K562 (cell line): ENCODE results near the gene ZNF598. TPM values are rescaled to one million over a fixed set of nuclear protein-coding genes. Genes with fewer than 3 reads are reported as not detected.

ENCODE experiments used
- ATF3 ChIP-seq, 2 experiments: fragments of 450-650 bp in 1 of 2; sonication (generic) in 1 of 2; formaldehyde crosslinking in 1 of 2; IDR thresholded peaks in 1 of 2; conservative IDR thresholded peaks in 1 of 2; 2 replicates each; pipeline versions ENCODE4 v1.6.1 to v1.8.1; 2016 to 2023; ENCODE audit warnings: mild to moderate bottlenecking in 2 of 2, moderate library complexity in 2 of 2, inconsistent platforms in 1 of 2, missing genetic modification reagents in 1 of 2
- BCLAF1 ChIP-seq, 2 experiments: fragments of 450-650 bp in 1 of 2; IDR thresholded peaks; 2 replicates each; pipeline ENCODE4 v1.6.1; 2011 to 2017; ENCODE audit warnings: low read depth in 2 of 2, antibody characterized with exemption in 1 of 2, borderline replicate concordance in 1 of 2, low read length in 1 of 2, mild to moderate bottlenecking in 1 of 2, mixed read lengths in 1 of 2; ENCODE audit not compliant: control insufficient read depth in 1 of 2
- CREB1 ChIP-seq, 2 experiments: sonication (generic) in 1 of 2; formaldehyde crosslinking in 1 of 2; IDR thresholded peaks; 2 replicates each; pipeline versions ENCODE4 v1.6.1 to v1.8.0; 2012 to 2022; ENCODE audit warnings: inconsistent platforms in 1 of 2, mild to moderate bottlenecking in 1 of 2, missing genetic modification reagents in 1 of 2, moderate library complexity in 1 of 2
- E2F5 ChIP-seq: sonication (generic); formaldehyde crosslinking; IDR thresholded peaks from 2 replicates; pipeline ENCODE4 v1.8.0; 2022; ENCODE audit warnings: mild to moderate bottlenecking, missing genetic modification reagents
- EP300 ChIP-seq: IDR thresholded peaks from 2 replicates; pipeline ENCODE4 v1.6.1; 2012; ENCODE audit warnings: low read length, improper control_type of control experiment
- MEF2D ChIP-seq: conservative IDR thresholded peaks from 2 replicates; pipeline ENCODE4 v1.6.1; 2016; ENCODE audit warnings: low read depth, missing genetic modification characterization, missing compliant biosample characterization
- NELFE ChIP-seq: IDR thresholded peaks from 2 replicates; pipeline ENCODE4 v1.6.1; 2011; ENCODE audit warnings: mild to moderate bottlenecking; ENCODE audit not compliant: insufficient read depth, insufficient read length
- PCBP2 ChIP-seq: fragments of 200-400 bp; formaldehyde crosslinking; IDR thresholded peaks from 2 replicates; pipeline ENCODE4 v1.6.1; 2018; ENCODE audit warnings: low read length, low read depth, mild to moderate bottlenecking, moderate library complexity; ENCODE audit not compliant: poor library complexity, severe bottlenecking
- PKNOX1 ChIP-seq: fragments of 450-650 bp; IDR thresholded peaks from 2 replicates; pipeline ENCODE4 v1.6.1; 2016
- UBTF ChIP-seq, 2 experiments: IDR thresholded peaks; 2 replicates each; pipeline ENCODE4 v1.6.1; 2012; ENCODE audit warnings: improper control_type of control experiment in 2 of 2, low read depth in 2 of 2, low read length in 2 of 2, borderline replicate concordance in 1 of 2
- ZFP91 ChIP-seq: sonication (generic); formaldehyde crosslinking; IDR thresholded peaks from 2 replicates; pipeline ENCODE4 v1.8.0; 2022; ENCODE audit warnings: mild to moderate bottlenecking, missing genetic modification reagents
- polyA plus RNA-seq, 8 experiments: library from polyadenylated mRNA; depleted of rRNA in 4 of 8; stranded (reverse) in 5 of 8; unstranded in 3 of 8; fragments of >200 nt; fragmentation: Nextera tagmentation in 2 of 8; fragmentation: Illumina TruSeq in 1 of 8; extraction: Ambion mirVana in 2 of 8; extraction: Trizol in 1 of 8; gene quantifications; 2 replicates each; pipeline versions ENCODE4 v1.2.1 to v1.2.3, GENCODE V29; 2011 to 2014; ENCODE audit warnings: inconsistent platforms in 1 of 8, missing spikeins in 1 of 8
- total RNA-seq, 7 experiments: library from RNA; depleted of rRNA in 6 of 7; stranded (reverse); fragments of >200 nt in 6 of 7; fragmentation: Illumina TruSeq in 2 of 7; extraction: Trizol in 2 of 7; gene quantifications; 2 replicates each; pipeline versions ENCODE4 v1.2.1 to v1.2.3, GENCODE V29; 2011 to 2021; ENCODE audit warnings: low replicate concordance in 1 of 7

The ZNF598 gene
- total and polyA plus RNA-seq, 9 of the 15 experiments (the other 6 are each of a cell fraction or from before 2014, with no cell fraction given): 0.11 to 115 (median 29.6) TPM

- TF ChIP-seq ZFP91 (CRISPR knock-in tag) (peak; percentile 55; the same call in 1 of the 2 replicates), ATF3 (IDR thresholded peaks at IDR 0.05) (no peak), ATF3 (CRISPR knock-in tag; conservative IDR thresholded peaks at IDR 0.05) (no peak), MEF2D (tag) (no peak), PCBP2 (no peak), NELFE (no peak), PKNOX1 (no peak), UBTF (IDR thresholded peaks at IDR 0.05; ENCODE audit: borderline replicate concordance in 1 of 2, low read depth in 2 of 2, low read length in 2 of 2) (peak in 1 of 2 experiments; percentile 75; a peak in 1 of 4 replicates), EP300 (no peak), E2F5 (peak; percentile 90), CREB1 (IDR thresholded peaks at IDR 0.05) (no peak; the same call in 1 of the 2 replicates), CREB1 (CRISPR knock-in tag; IDR thresholded peaks at IDR 0.05) (peak; percentile 35), BCLAF1 (IDR thresholded peaks at IDR 0.05; ENCODE audit: borderline replicate concordance in 1 of 2, control insufficient read depth in 1 of 2, low read depth in 2 of 2, low read length in 1 of 2) (no peak)
Measured at GRCh38 chr16:1991948-1992703, 17.5 kb downstream of the ZNF598 start (continued).
